Stimulated activated CD4-positive, alpha-beta T cell treated with anti-CD3 and anti-CD28 coated beads, TNF-alpha, amount 100 ng/mL, for 4 hours (primary cell): ENCODE measurements around the gene PFKP.

Experiments
- DNase-seq, 3 experiments: peaks; one replicate each; pipeline ENCODE4 v3.0.0-alpha.2; 2020; ENCODE audit warnings: low read depth in 3 of 3

The PFKP gene

DNA sequence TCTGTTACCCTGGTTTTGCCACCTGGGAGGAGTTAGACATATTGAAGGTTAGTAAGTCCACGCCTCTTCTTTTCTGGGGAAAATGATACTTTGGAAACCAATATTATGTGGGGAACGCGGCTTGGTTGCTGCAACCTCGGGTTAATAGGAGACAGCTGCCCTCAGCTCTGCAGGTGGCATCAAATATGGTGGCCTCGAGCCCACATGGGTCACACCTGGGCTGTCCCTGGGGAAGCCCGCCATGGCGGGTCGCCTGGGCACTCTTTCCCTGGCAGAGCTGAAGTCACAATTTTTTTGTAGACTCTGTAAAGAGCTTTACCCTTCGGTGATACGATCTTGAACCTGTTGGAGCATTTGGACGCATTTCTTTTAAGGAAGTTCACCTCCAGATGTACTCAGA is 2.5 kb downstream of the PFKP start:
- DNase-seq: no peak

- DNase-seq: peak in 1 of 3 experiments; percentile 21
These were observed 4.3 kb downstream of the PFKP start for GRCh38 chr10:3071405-3072198.

GRCh38 chr10:3072641-3073360 is 5.5 kb downstream of the PFKP start:
- DNase-seq: no peak

- no peak for DNase-seq
These were observed 6.9 kb downstream of the PFKP start for GRCh38 chr10:3074145-3074665.

GRCh38 chr10:3074985-3075600 is 7.7 kb downstream of the PFKP start:
- DNase-seq: no peak

DNA sequence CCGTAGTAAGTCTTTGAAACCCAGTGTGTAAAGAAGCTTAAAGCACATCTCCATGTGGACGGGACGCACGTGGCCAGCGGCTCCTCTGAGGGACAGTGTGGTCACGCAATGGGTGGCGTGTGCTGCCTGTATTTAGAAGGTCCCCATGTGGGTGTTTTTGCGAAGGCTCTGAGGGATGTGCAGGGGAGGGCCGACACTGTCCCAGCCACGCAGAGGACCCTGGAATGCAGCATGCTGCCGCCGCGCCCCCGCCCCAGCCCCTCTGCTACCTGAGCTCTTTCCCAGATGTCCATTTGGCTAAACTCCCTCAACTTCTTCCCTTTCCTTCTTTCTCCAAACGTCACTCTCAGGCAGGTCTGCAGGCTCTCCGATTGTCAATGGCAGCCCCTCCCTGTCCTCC is 8.8 kb downstream of the PFKP start:
- DNase-seq: no peak

DNA sequence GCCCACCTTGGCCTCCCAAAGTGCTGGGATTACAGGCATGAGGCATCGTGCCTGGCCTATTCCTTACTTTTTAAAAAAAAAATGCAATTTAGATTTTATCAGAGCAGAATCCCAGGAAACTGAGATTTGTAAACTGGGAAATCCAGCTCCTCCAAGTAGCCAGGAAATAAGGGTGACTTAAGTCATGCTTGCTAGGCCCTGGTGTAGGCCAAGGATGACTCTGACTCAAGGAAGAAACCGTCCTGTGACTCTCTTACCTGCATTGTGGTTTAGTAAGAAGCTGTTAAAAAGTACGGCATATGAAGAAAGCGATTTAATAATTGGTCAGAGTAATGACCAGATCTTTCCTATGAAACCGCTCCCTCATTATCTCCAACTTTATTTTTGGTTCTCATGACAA is 10.2 kb downstream of the PFKP start:
- DNase-seq: no peak

DNA sequence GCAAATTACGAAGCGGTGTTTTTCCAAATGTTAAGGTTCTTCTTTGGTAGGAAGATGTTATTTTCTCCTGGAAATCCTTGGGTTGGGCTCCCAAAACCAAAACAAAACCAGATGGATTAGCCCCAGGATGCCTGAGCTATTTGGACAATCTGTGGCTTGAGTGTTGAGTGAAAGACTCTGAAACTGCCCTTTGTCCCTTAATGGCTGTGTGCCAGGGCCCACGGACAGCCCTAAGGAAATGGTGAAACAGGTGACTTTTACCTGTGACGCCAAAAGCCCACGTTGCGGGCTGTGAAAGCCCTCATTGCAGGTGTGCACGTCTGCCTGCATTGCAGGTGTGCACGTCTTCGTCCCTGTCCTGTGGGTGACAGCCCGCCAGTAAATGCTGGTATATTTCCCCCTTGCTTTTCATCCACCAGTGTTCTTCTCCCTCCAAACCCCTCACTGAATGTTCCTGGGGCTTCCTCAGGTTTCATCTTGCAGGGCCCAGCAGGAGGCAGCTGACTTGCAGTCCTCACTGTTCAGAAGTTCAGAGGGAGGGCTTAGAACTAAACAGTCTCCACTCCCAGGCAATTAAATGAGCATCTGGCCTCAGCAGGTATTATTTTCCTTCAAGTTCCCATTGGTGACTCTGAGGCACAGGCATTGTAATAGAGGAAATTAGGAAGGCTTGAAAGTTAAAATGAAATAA is 10.7 kb downstream of the PFKP start:
- DNase-seq: no peak

DNA sequence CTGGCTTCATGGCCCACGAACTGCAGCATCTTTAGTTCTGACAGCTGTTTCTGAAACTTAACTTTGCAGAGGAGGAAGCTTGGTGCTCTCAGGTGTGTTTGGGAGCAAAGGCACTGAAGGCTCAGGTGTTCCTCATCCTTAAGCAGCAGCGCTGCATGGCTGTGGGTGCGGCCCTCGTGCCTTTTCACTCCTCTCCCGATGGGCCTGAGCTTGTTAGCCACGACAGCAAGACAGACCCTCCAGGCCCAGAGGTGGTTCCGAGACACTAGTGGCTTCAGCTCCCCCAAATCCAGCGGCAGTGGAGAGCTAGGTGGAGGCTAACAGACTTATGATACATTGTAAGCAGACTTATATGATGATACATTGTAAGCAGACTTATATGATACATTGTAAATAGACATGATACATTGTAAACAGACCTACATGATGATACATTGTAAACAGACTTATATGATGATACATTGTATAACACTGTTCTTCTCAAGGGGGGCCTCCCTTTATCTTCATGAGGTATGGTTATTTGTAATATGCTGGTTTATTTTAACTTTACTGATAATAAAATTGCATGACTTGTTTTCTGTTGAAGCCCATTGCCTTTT is 14.1 kb downstream of the PFKP start:
- no peak for DNase-seq

DNA sequence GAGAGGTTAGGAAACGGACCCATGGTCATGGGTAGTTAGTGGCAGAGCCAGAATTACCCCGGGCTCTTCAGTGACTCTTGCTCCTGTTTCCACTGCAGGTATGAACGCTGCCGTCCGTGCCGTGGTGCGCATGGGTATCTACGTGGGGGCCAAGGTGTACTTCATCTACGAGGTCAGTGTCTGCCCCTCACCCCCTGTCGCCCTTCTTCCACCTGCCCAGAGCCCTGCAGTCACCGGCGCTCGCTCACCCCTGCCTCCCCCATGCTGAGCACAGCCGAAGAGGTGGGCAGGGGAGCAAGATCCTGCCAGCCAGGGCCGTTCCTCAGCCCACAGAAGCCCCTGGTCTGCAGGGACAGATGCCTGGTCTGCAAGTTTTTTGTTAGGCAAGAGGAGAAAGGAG is 14.9 kb downstream of the PFKP start:
- DNase-seq: no peak

- no peak for DNase-seq
These were observed 18.6 kb downstream of the PFKP start for GRCh38 chr10:3085785-3086567.

DNA sequence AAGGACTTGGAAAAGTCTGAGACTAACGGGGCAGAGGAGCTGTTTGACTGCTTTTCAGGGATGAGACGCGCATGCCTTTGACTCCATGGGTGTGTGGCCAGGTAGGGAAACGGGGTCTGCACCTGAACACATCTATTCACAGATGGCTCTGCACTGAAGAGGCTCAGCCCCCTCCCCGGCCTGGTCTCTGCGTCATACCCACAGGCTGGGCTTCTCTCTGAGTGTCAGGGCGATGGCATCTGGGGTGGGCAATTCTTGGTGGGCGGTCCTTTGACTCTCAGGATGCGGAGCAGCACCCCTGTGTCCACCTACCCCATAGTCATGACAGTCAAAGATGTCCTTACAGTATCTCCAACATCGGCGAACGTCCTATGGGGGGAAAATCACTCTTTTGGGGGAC is 23.0 kb downstream of the PFKP start:
- no peak for DNase-seq

- no peak for DNase-seq
These were observed 23.8 kb downstream of the PFKP start for GRCh38 chr10:3090914-3091787.

- DNase-seq: no peak
These were observed 24.6 kb downstream of the PFKP start for GRCh38 chr10:3091921-3092320.

DNA sequence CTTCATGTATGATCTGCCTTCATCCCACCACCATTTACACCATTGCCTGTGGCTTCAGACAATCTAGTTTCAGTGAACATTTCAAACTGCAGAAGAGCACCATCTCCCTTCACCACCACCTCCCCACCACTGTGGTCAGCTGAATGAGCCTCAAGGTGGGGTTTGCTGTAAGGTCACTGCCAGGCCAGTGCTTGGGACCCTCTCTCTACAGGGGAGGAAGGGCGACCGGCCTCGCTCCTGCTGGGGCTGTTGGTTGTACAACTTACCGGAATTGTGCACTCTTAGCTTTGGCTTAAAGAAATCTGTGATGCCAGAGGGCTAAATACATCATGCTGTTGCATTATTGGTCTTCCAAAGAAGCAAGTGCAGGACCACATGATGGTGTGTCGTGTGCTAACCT is 26.6 kb downstream of the PFKP start:
- no peak for DNase-seq

DNA sequence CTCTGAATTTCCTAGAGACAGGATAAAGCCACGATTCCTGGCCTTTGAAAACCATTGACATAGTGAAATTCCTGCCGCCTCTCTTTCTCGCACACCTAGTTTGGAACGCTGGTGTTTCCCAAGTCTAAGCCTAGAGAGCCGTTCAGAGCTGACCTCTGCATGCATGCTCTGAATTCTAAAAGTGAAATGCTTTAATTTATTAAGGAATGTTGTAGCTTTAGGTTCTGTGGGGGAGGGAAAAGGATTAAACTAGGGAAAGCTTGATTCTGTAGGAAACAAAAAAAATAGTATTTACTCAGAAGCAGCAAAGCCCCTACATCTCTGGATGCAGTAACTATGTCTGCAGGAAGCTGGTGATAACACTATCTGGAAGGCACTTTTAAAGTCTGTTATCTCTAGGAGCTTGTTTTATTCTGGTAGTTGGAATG is 27.3 kb downstream of the PFKP start:
- DNase-seq: no peak

DNA sequence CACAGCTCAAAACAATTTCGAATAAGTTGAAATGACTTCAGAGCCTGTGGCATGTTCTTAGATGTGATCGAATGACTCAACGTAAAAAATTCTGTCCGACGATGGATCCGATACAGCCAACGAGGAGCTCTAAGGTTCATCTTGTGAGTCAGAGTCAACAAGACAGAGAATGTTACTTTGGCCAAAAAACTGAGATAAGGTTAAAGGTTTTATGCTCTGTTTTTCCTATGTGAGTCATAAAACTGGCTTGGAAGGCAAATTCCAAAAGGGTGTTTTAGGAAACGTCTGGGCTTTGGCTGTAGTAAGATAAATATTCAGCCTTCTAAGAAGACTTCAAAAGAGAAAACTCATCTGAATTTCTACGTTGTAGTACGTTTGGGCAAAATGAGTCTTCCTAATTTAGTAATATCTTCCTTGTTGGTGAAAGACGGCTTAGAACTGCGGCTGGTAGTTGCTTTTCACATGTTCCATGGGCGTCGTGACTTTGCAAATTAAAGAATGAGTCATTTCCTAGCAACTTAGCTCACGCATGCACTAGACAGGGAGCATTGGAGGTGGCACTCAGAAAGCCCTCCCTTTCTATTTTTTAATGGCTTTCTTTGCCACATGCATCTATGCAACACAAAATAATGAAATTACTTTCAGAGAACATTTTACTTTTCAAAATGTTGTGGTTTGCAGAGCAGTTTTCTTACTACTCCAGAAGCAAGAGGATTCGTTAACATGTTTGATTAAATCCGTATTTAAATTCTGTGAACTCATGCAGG is 28.2 kb downstream of the PFKP start:
- peak in 1 of 3 experiments; percentile 40 for DNase-seq

GRCh38 chr10:3096149-3096548 is 28.8 kb downstream of the PFKP start:
- DNase-seq: no peak

DNA sequence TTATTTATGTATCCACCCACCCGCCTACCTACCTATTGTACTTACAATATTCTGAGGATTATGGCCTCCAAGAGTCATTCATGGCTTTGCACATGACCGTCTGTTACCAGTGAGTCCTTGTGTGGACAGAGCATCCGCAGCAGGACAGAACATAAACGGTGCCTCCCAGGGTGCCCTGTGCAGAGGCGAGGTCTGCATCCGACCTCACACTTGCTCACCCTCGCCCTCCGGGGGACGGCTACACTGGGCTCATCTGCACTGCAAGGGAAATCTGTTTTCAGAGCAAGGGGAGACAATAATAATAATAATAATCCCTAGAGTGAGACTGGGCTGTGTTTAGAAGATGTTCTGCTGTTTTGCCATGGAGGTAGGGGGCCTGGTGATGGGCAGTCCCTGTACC is 29.8 kb downstream of the PFKP start:
- DNase-seq: no peak
